Measurements from ENCODE around the gene POLR3A.
A peak's percentile ranks its signal among the peaks of the same experiment; 100 is the strongest.

Gene POLR3A

GRCh38 chr10:78035437-78035836 lies 6.1 kb upstream of the POLR3A start:
- Histone ChIP-seq H4K12ac (ENCODE audit: low read depth, low read length) (no peak overlapping the region), H3K9me3 (ENCODE audit: insufficient read depth, low read depth, low read length) (no peaks in the 10 kb centered on the region), H3K79me2 (ENCODE audit: control insufficient read depth, insufficient read depth, low read length, poor library complexity) (peaks cover 10% of the 10 kb centered on the region), H2AK5ac (ENCODE audit: low read length) (no peak overlapping the region), H3K4me3 (ENCODE audit: low read depth, low read length) (no peak overlapping the region), H3K27ac (ENCODE audit: low read depth, low read length) (no peak overlapping the region), H3K36me3 (ENCODE audit: control insufficient read depth in 1 of 2, insufficient read depth in 2 of 2, low read length in 2 of 2) (peaks cover 17 to 40% of the 10 kb centered on the region in 2 experiments), H3K4me1 (ENCODE audit: control insufficient read depth in 1 of 2, insufficient read depth in 2 of 2, low read length in 2 of 2) (peaks cover 0 to 3% of the 10 kb centered on the region in 2 experiments), H3K14ac (ENCODE audit: low read length) (no peak overlapping the region), H3K9ac (ENCODE audit: low read length) (no peak overlapping the region), H3K18ac (ENCODE audit: low read length) (no peak overlapping the region), H4K8ac (ENCODE audit: low read depth, low read length) (no peak overlapping the region), H3K23ac (ENCODE audit: low read length) (no peak overlapping the region), H3K4me2 (ENCODE audit: low read length) (no peak overlapping the region), H3K79me1 (ENCODE audit: low read length) (peaks cover 3% of the 10 kb centered on the region), H4K91ac (ENCODE audit: low read depth, low read length) (no peak overlapping the region), H2AFZ (ENCODE audit: insufficient read depth, low read length, poor library complexity) (no peak overlapping the region), H2BK5ac (ENCODE audit: low read depth, low read length, poor library complexity) (no peak overlapping the region), H3K27me3 (ENCODE audit: insufficient read depth, low read length) (no peaks in the 10 kb centered on the region), H2BK120ac (ENCODE audit: insufficient read depth, low read length, poor library complexity) (no peak overlapping the region), H2BK12ac (ENCODE audit: low read length) (no peak overlapping the region), H3K4ac (ENCODE audit: low read depth, low read length) (peak overlapping the region; percentile 81)
- no CpG with 5 or more reads among the region's 5 CpGs for WGBS (ENCODE audit: extremely low coverage, insufficient coverage, insufficient read length)
- no peak for DNase-seq

DNA sequence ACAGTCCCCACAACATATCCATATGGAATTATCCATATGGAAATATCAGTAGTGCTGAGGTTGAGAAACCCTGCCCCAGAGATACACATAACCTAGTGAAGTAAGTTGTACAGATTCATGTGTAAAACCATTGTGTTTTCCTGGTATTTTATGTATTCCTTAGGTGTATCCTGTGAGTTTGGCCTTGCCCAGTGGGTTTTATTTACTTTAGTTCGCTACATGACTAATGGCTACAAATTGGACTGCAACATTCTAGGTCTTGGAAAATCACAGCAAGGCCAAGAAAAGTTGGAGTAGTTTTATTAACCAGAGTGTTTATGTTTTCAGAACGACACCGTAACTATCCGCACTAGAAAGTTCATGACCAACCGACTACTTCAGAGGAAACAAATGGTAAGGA lies 5.7 kb upstream of the POLR3A start:
- no peak overlapping the region for H4K91ac ChIP-seq (ENCODE audit: low read depth, low read length)
- H2AFZ ChIP-seq (ENCODE audit: insufficient read depth, low read length, poor library complexity), result no peak overlapping the region
- no peak overlapping the region for H4K8ac ChIP-seq (ENCODE audit: low read depth, low read length)
- H2AK5ac ChIP-seq (ENCODE audit: low read length), result no peak overlapping the region
- H3K4ac ChIP-seq (ENCODE audit: low read depth, low read length), result peak overlapping the region; percentile 90
- no peak overlapping the region for H2BK5ac ChIP-seq (ENCODE audit: low read depth, low read length, poor library complexity)
- H3K23ac ChIP-seq (ENCODE audit: low read length), result no peak overlapping the region
- no peaks in the 10 kb centered on the region for H3K27me3 ChIP-seq (ENCODE audit: insufficient read depth, low read length)
- peaks cover 0 to 3% of the 10 kb centered on the region in 2 experiments for H3K4me1 ChIP-seq (ENCODE audit: control insufficient read depth in 1 of 2, insufficient read depth in 2 of 2, low read length in 2 of 2)
- no peak overlapping the region for H2BK12ac ChIP-seq (ENCODE audit: low read length)
- DNase-seq, result no peak
- peaks cover 3% of the 10 kb centered on the region for H3K79me1 ChIP-seq (ENCODE audit: low read length)
- peaks cover 10% of the 10 kb centered on the region for H3K79me2 ChIP-seq (ENCODE audit: control insufficient read depth, insufficient read depth, low read length, poor library complexity)
- WGBS (ENCODE audit: extremely low coverage, insufficient coverage, insufficient read length), result no CpG with 5 or more reads among the region's 5 CpGs
- no peak overlapping the region for H2BK120ac ChIP-seq (ENCODE audit: insufficient read depth, low read length, poor library complexity)
- H3K36me3 ChIP-seq (ENCODE audit: control insufficient read depth in 1 of 2, insufficient read depth in 2 of 2, low read length in 2 of 2), result peaks cover 17 to 39% of the 10 kb centered on the region in 2 experiments
- no peak overlapping the region for H3K9ac ChIP-seq (ENCODE audit: low read length)
- H3K4me2 ChIP-seq (ENCODE audit: low read length), result peak overlapping the region; percentile 53
- no peak overlapping the region for H3K4me3 ChIP-seq (ENCODE audit: low read depth, low read length)
- H4K12ac ChIP-seq (ENCODE audit: low read depth, low read length), result no peak overlapping the region
- H3K14ac ChIP-seq (ENCODE audit: low read length), result no peak overlapping the region
- H3K18ac ChIP-seq (ENCODE audit: low read length), result no peak overlapping the region
- H3K9me3 ChIP-seq (ENCODE audit: insufficient read depth, low read depth, low read length), result no peaks in the 10 kb centered on the region
- no peak overlapping the region for H3K27ac ChIP-seq (ENCODE audit: low read depth, low read length)

GRCh38 chr10:78033637-78034470 lies 4.5 kb upstream of the POLR3A start, which contains the start of gene RPS24:
Gene RPS24 (plus strand): TSS chr10:78033863. CDS start chr10:78033902, 39 bp downstream.
- Histone ChIP-seq H4K8ac (ENCODE audit: low read depth, low read length) (peak within 1 kb of the TSS; percentile 93), H3K14ac (ENCODE audit: low read length) (peak within 1 kb of the TSS; percentile 94), H3K9ac (ENCODE audit: low read length) (peak within 1 kb of the TSS; percentile 75), H4K91ac (ENCODE audit: low read depth, low read length) (peak within 1 kb of the TSS; percentile 77), H3K4me3 (ENCODE audit: low read depth, low read length) (peak within 1 kb of the TSS; percentile 90), H2BK120ac (ENCODE audit: insufficient read depth, low read length, poor library complexity) (peak within 1 kb of the TSS; percentile 8), H2BK5ac (ENCODE audit: low read depth, low read length, poor library complexity) (peak within 1 kb of the TSS; percentile 85), H3K36me3 (ENCODE audit: control insufficient read depth in 1 of 2, insufficient read depth in 2 of 2, low read length in 2 of 2) (peaks cover 12 to 31% of the 10 kb centered on the region in 2 experiments), H2AFZ (ENCODE audit: insufficient read depth, low read length, poor library complexity) (peak within 1 kb of the TSS; percentile 97), H3K79me2 (ENCODE audit: control insufficient read depth, insufficient read depth, low read length, poor library complexity) (peaks cover 14% of the 10 kb centered on the region), H3K79me1 (ENCODE audit: low read length) (peaks cover 7% of the 10 kb centered on the region), H4K12ac (ENCODE audit: low read depth, low read length) (peak within 1 kb of the TSS; percentile 94), H3K27ac (ENCODE audit: low read depth, low read length) (peak within 1 kb of the TSS; percentile 84), H3K4ac (ENCODE audit: low read depth, low read length) (peak within 1 kb of the TSS; percentile 98), H3K4me2 (ENCODE audit: low read length) (peak within 1 kb of the TSS; percentile 56), H3K9me3 (ENCODE audit: insufficient read depth, low read depth, low read length) (peaks cover 1% of the 10 kb centered on the region), H2AK5ac (ENCODE audit: low read length) (peak within 1 kb of the TSS; percentile 11), H3K18ac (ENCODE audit: low read length) (peak within 1 kb of the TSS; percentile 99), H3K27me3 (ENCODE audit: insufficient read depth, low read length) (no peaks in the 10 kb centered on the region), H3K23ac (ENCODE audit: low read length) (no peak within 1 kb of the TSS), H3K4me1 (ENCODE audit: control insufficient read depth in 1 of 2, insufficient read depth in 2 of 2, low read length in 2 of 2) (peaks cover 0 to 3% of the 10 kb centered on the region in 2 experiments), H2BK12ac (ENCODE audit: low read length) (no peak within 1 kb of the TSS)
- peak; percentile 96 to 99 for DNase-seq
- no CpG with 5 or more reads among the region's 55 CpGs for WGBS (ENCODE audit: extremely low coverage, insufficient coverage, insufficient read length)

DNA sequence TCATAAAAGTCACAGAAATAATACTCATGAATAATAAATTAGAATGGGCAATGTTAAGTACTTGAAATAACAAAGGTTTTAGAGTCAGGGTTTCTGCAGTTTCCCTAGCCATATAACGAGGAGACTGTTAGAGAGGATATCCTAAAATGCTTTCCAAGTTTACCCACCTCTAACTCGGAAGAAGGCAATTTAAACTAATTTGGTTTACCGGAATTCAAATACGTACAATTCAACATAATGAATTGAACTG lies 4.0 kb upstream of the POLR3A start:
- no peak for DNase-seq
- Histone ChIP-seq H3K9ac (ENCODE audit: low read length) (no peak overlapping the region), H4K12ac (ENCODE audit: low read depth, low read length) (no peak overlapping the region), H2AFZ (ENCODE audit: insufficient read depth, low read length, poor library complexity) (no peak overlapping the region), H3K4me3 (ENCODE audit: low read depth, low read length) (no peak overlapping the region), H3K27ac (ENCODE audit: low read depth, low read length) (no peak overlapping the region), H3K4me1 (ENCODE audit: control insufficient read depth in 1 of 2, insufficient read depth in 2 of 2, low read length in 2 of 2) (peaks cover 2 to 8% of the 10 kb centered on the region in 2 experiments), H3K9me3 (ENCODE audit: insufficient read depth, low read depth, low read length) (peaks cover 1% of the 10 kb centered on the region), H3K4me2 (ENCODE audit: low read length) (peak overlapping the region; percentile 56), H3K23ac (ENCODE audit: low read length) (no peak overlapping the region), H2AK5ac (ENCODE audit: low read length) (no peak overlapping the region), H3K27me3 (ENCODE audit: insufficient read depth, low read length) (no peaks in the 10 kb centered on the region), H4K8ac (ENCODE audit: low read depth, low read length) (no peak overlapping the region), H2BK120ac (ENCODE audit: insufficient read depth, low read length, poor library complexity) (no peak overlapping the region), H3K4ac (ENCODE audit: low read depth, low read length) (no peak overlapping the region), H3K79me1 (ENCODE audit: low read length) (peaks cover 7% of the 10 kb centered on the region), H3K14ac (ENCODE audit: low read length) (no peak overlapping the region), H4K91ac (ENCODE audit: low read depth, low read length) (no peak overlapping the region), H2BK5ac (ENCODE audit: low read depth, low read length, poor library complexity) (no peak overlapping the region), H3K36me3 (ENCODE audit: control insufficient read depth in 1 of 2, insufficient read depth in 2 of 2, low read length in 2 of 2) (peaks cover 8 to 27% of the 10 kb centered on the region in 2 experiments), H3K79me2 (ENCODE audit: control insufficient read depth, insufficient read depth, low read length, poor library complexity) (peaks cover 17% of the 10 kb centered on the region), H3K18ac (ENCODE audit: low read length) (no peak overlapping the region), H2BK12ac (ENCODE audit: low read length) (no peak overlapping the region)
- no CpG with 5 or more reads among the region's 4 CpGs for WGBS (ENCODE audit: extremely low coverage, insufficient coverage, insufficient read length)

Data from trophoblast cell (in vitro differentiated cells and primary cell).